Prostate gland (tissue), 2 donors: ENCODE measurements around the gene DEDD. TPM values are rescaled to one million over a fixed set of nuclear protein-coding genes. Genes with fewer than 3 reads are reported as not detected.
A peak's percentile ranks its signal among the peaks of the same experiment; 100 is the strongest.

ENCODE experiments used
- DNase-seq: peaks from one replicate; pipeline ENCODE4 v3.0.0-alpha.2; 2019; ENCODE audit warnings: low spot score
- H3K27ac ChIP-seq, 2 donors: fragments of 200-600 bp; sonication (generic); 2 replicates each; pipeline ENCODE4 v1.5.1; 2017 to 2019
- H3K27me3 ChIP-seq: fragments of 200-600 bp; sonication (generic); replicated peaks from 2 replicates; pipeline ENCODE4 v1.5.1; 2019; ENCODE audit not compliant: insufficient read depth
- H3K36me3 ChIP-seq, 2 donors: fragments of 200-600 bp; sonication (generic); 1 replicate in 1 of 2; 2 replicates in 1 of 2; pipeline versions ENCODE4 v1.5.1 to v1.8.1; 2017 to 2019
- H3K4me1 ChIP-seq: fragments of 200-600 bp; sonication (generic); replicated peaks from 2 replicates; pipeline ENCODE4 v1.5.1; 2019
- H3K4me3 ChIP-seq, 2 donors: fragments of 200-600 bp; sonication (generic); 2 replicates each; pipeline ENCODE4 v1.5.1; 2017 to 2019
- H3K9me3 ChIP-seq: fragments of 200-600 bp; sonication (generic); 2 replicates; pipeline ENCODE4 v1.5.1; 2017
- POLR2A ChIP-seq: fragments of 450-650 bp; IDR thresholded peaks from one replicate; pipeline ENCODE4 v1.6.1; 2016; ENCODE audit warnings: antibody characterized with exemption, mild to moderate bottlenecking
- POLR2AphosphoS5 ChIP-seq: sonication (generic); formaldehyde crosslinking; IDR thresholded peaks from one replicate; pipeline ENCODE4 v1.6.1; 2017; ENCODE audit warnings: antibody characterized with exemption
- WGBS: methylation state at CpG from one replicate; pipeline ENCODE4 v1.1.5; 2018; 5-methylcytosine and 5-hydroxymethylcytosine counted together
- intact Hi-C: fragments of 100-400 bp; cut with DNase I; formaldehyde crosslinking; loops from one replicate; pipeline ENCODE4 v1.14.2; 2022
- total RNA-seq, 2 donors: library from RNA; depleted of rRNA; stranded (reverse); fragments of >200 nt; gene quantifications; one replicate each; pipeline ENCODE4 v1.1.0, GENCODE V29; 2016
- TF ChIP-seq, protein P1 (sequence below), 4 experiments: fragments of 200-600 bp in 2 of 4; fragments of 450-650 bp in 2 of 4; sonication (generic) in 2 of 4; IDR thresholded peaks; 1 replicate in 3 of 4; 2 replicates in 1 of 4; pipeline ENCODE4 v1.5.1; 2016 to 2019; ENCODE audit warnings: antibody characterized with exemption in 4 of 4, mild to moderate bottlenecking in 2 of 4, moderate library complexity in 2 of 4

DEDD gene
- total RNA-seq, 2 donors from 2014 or later = 30.1 to 41.5 TPM

DNA sequence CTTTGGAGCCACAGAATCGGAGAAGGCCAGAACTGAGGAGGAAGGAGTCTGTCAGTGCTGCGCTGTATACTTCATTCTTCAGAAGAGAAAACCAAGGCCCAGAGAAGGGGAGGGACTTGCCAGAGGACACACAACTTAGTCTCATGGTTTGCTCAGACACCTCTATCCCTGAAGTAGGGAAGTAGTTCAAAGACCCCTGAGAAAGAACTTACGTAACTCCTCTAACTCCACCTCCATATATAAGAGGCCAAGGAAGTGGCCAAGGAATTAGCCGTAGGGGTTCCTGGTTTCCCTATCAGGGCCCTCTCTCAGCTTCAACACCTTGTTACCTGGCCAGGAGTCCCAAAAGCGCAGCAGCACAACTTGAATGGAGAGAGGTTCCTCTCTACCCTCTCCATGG lies 42.5 kb downstream of the DEDD start:
- H3K27ac ChIP-seq = peak overlapping the region; percentile 68 to 82
- H3K4me1 ChIP-seq = no peaks in the 10 kb centered on the region
- 96% methylated on average over 5 of the region's 5 CpGs for whole genome bisulfite sequencing
- TF ChIP-seq POLR2AphosphoS5 = no peak
- TF ChIP-seq, protein P1, sequence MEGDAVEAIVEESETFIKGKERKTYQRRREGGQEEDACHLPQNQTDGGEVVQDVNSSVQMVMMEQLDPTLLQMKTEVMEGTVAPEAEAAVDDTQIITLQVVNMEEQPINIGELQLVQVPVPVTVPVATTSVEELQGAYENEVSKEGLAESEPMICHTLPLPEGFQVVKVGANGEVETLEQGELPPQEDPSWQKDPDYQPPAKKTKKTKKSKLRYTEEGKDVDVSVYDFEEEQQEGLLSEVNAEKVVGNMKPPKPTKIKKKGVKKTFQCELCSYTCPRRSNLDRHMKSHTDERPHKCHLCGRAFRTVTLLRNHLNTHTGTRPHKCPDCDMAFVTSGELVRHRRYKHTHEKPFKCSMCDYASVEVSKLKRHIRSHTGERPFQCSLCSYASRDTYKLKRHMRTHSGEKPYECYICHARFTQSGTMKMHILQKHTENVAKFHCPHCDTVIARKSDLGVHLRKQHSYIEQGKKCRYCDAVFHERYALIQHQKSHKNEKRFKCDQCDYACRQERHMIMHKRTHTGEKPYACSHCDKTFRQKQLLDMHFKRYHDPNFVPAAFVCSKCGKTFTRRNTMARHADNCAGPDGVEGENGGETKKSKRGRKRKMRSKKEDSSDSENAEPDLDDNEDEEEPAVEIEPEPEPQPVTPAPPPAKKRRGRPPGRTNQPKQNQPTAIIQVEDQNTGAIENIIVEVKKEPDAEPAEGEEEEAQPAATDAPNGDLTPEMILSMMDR (IDR thresholded peaks at IDR 0.05) = no peak
- no peak for TF ChIP-seq POLR2A
- H3K9me3 ChIP-seq = no peaks in the 10 kb centered on the region
- no peaks in the 10 kb centered on the region for H3K36me3 ChIP-seq
- intact Hi-C loops = no loop called here
- no peak overlapping the region for H3K4me3 ChIP-seq
- no peaks in the 10 kb centered on the region for H3K27me3 ChIP-seq
- DNase-seq = no peak

DNA sequence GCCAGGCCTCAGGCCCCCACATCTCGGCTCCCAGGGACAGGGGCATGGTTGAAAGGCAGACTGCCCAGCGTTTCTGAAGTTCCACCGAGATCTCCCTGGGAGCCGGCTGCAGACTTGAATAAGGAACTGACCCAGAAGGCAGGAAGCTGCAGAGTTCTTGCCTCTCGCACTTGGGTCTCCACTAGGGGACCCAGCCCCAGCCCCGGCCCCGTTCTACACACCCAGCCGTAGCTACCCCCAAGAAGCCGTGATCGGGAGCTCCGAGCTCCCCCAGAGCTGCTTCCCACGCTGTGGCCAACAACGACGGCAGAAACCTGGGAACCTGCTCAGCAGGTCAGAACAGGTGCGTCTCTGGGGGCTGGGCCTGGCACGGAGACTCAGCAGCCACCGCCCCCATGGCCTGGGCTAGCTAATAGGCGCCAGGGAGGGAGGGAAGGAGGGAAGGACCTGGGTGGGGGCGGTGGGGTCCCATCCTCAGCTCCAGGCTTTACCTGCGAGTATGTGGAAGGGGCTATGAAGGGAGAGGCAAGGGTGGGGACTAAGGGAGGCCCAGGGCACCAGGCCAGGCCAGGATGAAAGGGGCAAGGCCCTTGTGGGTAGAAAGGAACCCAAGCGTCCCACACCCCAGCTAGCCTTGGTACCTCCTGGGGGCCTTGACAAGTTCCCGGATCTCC lies 43.1 kb downstream of the DEDD start, which contains the start of gene NECTIN4:
NECTIN4 (minus strand) TSS at position 308 of the 674 bp plus-strand sequence; CDS start at position 46, 262 bp downstream.
- no peaks in the 10 kb centered on the region for H3K27me3 ChIP-seq
- TF ChIP-seq POLR2A (peak; percentile 83), POLR2AphosphoS5 (peak; percentile 79)
- TF ChIP-seq, protein P1 (IDR thresholded peaks at IDR 0.05) = no peak
- H3K36me3 ChIP-seq = no peaks in the 10 kb centered on the region
- H3K4me1 ChIP-seq = no peaks in the 10 kb centered on the region
- intact Hi-C loops = no loop called here
- H3K4me3 ChIP-seq = peak within 1 kb of the TSS; percentile 29 to 38
- peak; percentile 78 for DNase-seq
- 39% methylated on average over 19 of the region's 22 CpGs for WGBS
- H3K27ac ChIP-seq = peak within 1 kb of the TSS; percentile 68 to 82
- H3K9me3 ChIP-seq = no peaks in the 10 kb centered on the region

DNA sequence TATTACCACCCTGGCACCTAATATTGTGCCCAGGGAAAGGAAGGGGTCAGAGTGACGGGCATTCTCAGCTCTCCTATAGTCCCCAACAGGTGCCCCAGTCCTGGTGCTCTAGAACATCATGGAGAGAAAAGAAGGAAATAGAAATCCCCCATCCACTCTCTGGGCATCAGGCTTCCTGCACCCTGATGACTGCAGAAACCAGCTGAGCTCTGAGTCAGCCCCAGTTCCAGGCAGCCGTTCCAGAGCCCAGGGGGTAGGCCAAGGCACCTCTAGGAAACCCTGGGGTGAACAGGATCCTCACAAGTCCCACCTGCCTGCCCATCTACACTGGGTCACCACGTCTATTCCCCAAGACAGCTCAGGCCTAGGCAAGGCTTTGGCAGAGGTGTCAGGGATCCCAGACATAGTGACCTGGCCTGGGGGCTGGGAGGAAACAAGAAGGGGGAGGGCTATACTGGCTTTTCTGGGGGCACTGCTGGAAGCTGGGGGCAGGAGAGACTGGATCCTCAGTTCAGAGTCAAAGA lies 43.8 kb downstream of the DEDD start:
- Histone ChIP-seq H3K4me1 (peaks cover 3% of the 10 kb centered on the region), H3K36me3 (no peaks in the 10 kb centered on the region), H3K4me3 (peak overlapping the region; percentile 29 to 38), H3K27ac (peak overlapping the region; percentile 68 to 82), H3K27me3 (no peaks in the 10 kb centered on the region), H3K9me3 (no peaks in the 10 kb centered on the region)
- intact Hi-C loops = no loop called here
- WGBS = 72% methylated on average over 3 of the region's 3 CpGs
- no peak for DNase-seq
- TF ChIP-seq POLR2A (no peak), POLR2AphosphoS5 (no peak)
- TF ChIP-seq, protein P1 (IDR thresholded peaks at IDR 0.05) = no peak

DNA sequence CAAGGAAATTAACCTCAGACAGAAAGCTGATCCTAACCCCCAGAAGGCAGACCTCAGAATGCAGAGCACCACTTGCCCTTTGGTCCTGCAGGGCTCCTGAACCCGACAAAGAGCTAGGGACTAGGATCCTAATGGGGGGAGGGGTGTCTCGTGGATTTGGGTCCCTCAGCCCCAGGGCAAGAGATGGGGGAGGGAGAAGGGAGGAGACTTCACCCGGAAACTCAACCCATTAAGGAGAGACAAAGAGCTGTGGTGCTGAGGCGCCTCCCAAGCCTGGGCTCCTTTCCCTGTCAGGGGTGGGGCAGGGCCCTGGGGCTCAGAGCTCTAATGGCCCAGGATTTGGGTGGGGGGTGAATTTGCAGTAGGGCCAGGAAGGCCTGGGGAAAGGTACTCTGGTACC lies 46.0 kb downstream of the DEDD start:
- Histone ChIP-seq H3K27ac (peak overlapping the region; percentile 41 to 79), H3K4me3 (no peak overlapping the region)

More for the DNA sequence above, 46.0 kb downstream of the DEDD start:
- Histone ChIP-seq H3K27me3 (no peaks in the 10 kb centered on the region), H3K36me3 (no peaks in the 10 kb centered on the region), H3K4me1 (peaks cover 6% of the 10 kb centered on the region), H3K9me3 (no peaks in the 10 kb centered on the region)
- no peak for DNase-seq
- WGBS = 31% methylated on average over 4 of the region's 4 CpGs
- intact Hi-C loops = no loop called here
- TF ChIP-seq POLR2AphosphoS5 (no peak), POLR2A (no peak)
- TF ChIP-seq, protein P1 (IDR thresholded peaks at IDR 0.05) = no peak
